ENCODE results near the gene OS9. TPM values are rescaled to one million over a fixed set of nuclear protein-coding genes. Genes with fewer than 3 reads are reported as not detected.

The OS9 gene
- total RNA-seq, 1 experiment from 2014 or later = 221 TPM

GRCh38 chr12:57766464-57767304 lies 72.8 kb downstream of the OS9 start, which contains the start of gene CYP27B1:
Gene CYP27B1, minus strand, starts transcription at chr12:57767078. Its CDS starts 37 bp downstream, at chr12:57767041.
- no peak for DNase-seq (ENCODE audit: low spot score)

- no peak for DNase-seq (ENCODE audit: low spot score)
Measured at GRCh38 chr12:57767305-57767698, 73.4 kb downstream of the OS9 start.

- DNase-seq (ENCODE audit: low spot score) = no peak
Measured at GRCh38 chr12:57767876-57768275, 73.9 kb downstream of the OS9 start.

- no peak for DNase-seq (ENCODE audit: low spot score)
Measured at GRCh38 chr12:57769594-57769993, 75.7 kb downstream of the OS9 start.

- DNase-seq (ENCODE audit: low spot score) = no peak
Measured at GRCh38 chr12:57770734-57771133, 76.8 kb downstream of the OS9 start.

Other genes starting within 250 kb of the OS9 start
- gene INHBE, start 238.8 kb upstream of the OS9 start, total RNA-seq (2014; rRNA removed; shearing (Covaris generic)) = 16.1 and 24.8 TPM in 2 replicates
- gene GLI1, start 234.3 kb upstream of the OS9 start, total RNA-seq (2014; rRNA removed; shearing (Covaris generic)) = 5.7 and 6.3 TPM in 2 replicates
- gene ARHGAP9, start 214.3 kb upstream of the OS9 start, total RNA-seq (2014; rRNA removed; shearing (Covaris generic)) = not detected in 2 replicates
- 118 and 121 TPM in 2 replicates for gene MARS1, start 206.1 kb upstream of the OS9 start, total RNA-seq (2014; rRNA removed; shearing (Covaris generic))
- 43.2 and 50.1 TPM in 2 replicates for gene DDIT3, start 173.6 kb upstream of the OS9 start, total RNA-seq (2014; rRNA removed; shearing (Covaris generic))
- 1.5 and 3.1 TPM in 2 replicates for gene MBD6, start 171.3 kb upstream of the OS9 start, total RNA-seq (2014; rRNA removed; shearing (Covaris generic))
- gene DCTN2, start 146.9 kb upstream of the OS9 start, total RNA-seq (2014; rRNA removed; shearing (Covaris generic)) = 76.6 and 109 TPM in 2 replicates
- gene KIF5A, start 144.1 kb upstream of the OS9 start, total RNA-seq (2014; rRNA removed; shearing (Covaris generic)) = 0.27 TPM in 1 of 2 replicates, not detected in the other
- gene PIP4K2C, start 102.9 kb upstream of the OS9 start, total RNA-seq (2014; rRNA removed; shearing (Covaris generic)) = 24.4 and 27.2 TPM in 2 replicates
- gene DTX3, start 89.3 kb upstream of the OS9 start, total RNA-seq (2014; rRNA removed; shearing (Covaris generic)) = 7.3 and 10.7 TPM in 2 replicates
- gene ARHGEF25, start 82.7 kb upstream of the OS9 start, total RNA-seq (2014; rRNA removed; shearing (Covaris generic)) = 8.5 and 11.7 TPM in 2 replicates
- gene B4GALNT1, start 60.9 kb upstream of the OS9 start, total RNA-seq (2014; rRNA removed; shearing (Covaris generic)) = 64.3 and 77.3 TPM in 2 replicates
- gene AGAP2, start 44.6 kb downstream of the OS9 start, total RNA-seq (2014; rRNA removed; shearing (Covaris generic)) = 0.99 and 2.4 TPM in 2 replicates
- gene TSPAN31, start 50.9 kb downstream of the OS9 start, total RNA-seq (2014; rRNA removed; shearing (Covaris generic)) = 64.1 and 76.5 TPM in 2 replicates
- 298 and 323 TPM in 2 replicates for gene CDK4, start 58.2 kb downstream of the OS9 start, total RNA-seq (2014; rRNA removed; shearing (Covaris generic))
- gene MARCHF9, start 61.0 kb downstream of the OS9 start, total RNA-seq (2014; rRNA removed; shearing (Covaris generic)) = 5.5 and 7.3 TPM in 2 replicates
- gene CYP27B1, start 72.9 kb downstream of the OS9 start, total RNA-seq (2014; rRNA removed; shearing (Covaris generic)) = 0.48 TPM in 1 of 2 replicates, not detected in the other
- gene METTL1, start 78.0 kb downstream of the OS9 start, total RNA-seq (2014; rRNA removed; shearing (Covaris generic)) = 2.5 and 8.1 TPM in 2 replicates
- gene EEF1AKMT3, start 78.5 kb downstream of the OS9 start, total RNA-seq (2014; rRNA removed; shearing (Covaris generic)) = 4.1 and 7.9 TPM in 2 replicates
- gene TSFM, start 88.7 kb downstream of the OS9 start, total RNA-seq (2014; rRNA removed; shearing (Covaris generic)) = 41.3 and 58.6 TPM in 2 replicates
- gene AVIL, start 124.6 kb downstream of the OS9 start, total RNA-seq (2014; rRNA removed; shearing (Covaris generic)) = 2.0 and 4.3 TPM in 2 replicates
- 36.1 and 44.8 TPM in 2 replicates for gene CTDSP2, start 152.6 kb downstream of the OS9 start, total RNA-seq (2014; rRNA removed; shearing (Covaris generic))
- gene ATP23, start 247.4 kb downstream of the OS9 start, total RNA-seq (2014; rRNA removed; shearing (Covaris generic)) = 28.7 and 30.0 TPM in 2 replicates

All from H4 (cell line).